Gastrocnemius medialis (tissue), 4 donors: ENCODE results near the gene TOMM20L.

Experiments used
- CTCF ChIP-seq, 5 experiments: fragments of 450-650 bp in 3 of 5; fragments of 200-600 bp in 2 of 5; sonication (generic) in 2 of 5; IDR thresholded peaks in 4 of 5; conservative IDR thresholded peaks in 1 of 5; 1 replicate in 4 of 5; 2 replicates in 1 of 5; pipeline ENCODE4 v1.5.1; 2016 to 2019; ENCODE audit warnings: antibody characterized with exemption in 5 of 5, mild to moderate bottlenecking in 3 of 5, moderate library complexity in 3 of 5
- POLR2A ChIP-seq, 2 donors: fragments of 450-650 bp; IDR thresholded peaks; one replicate each; pipeline ENCODE4 v1.6.1; 2017; ENCODE audit warnings: antibody characterized with exemption in 2 of 2, mild to moderate bottlenecking in 2 of 2, moderate library complexity in 2 of 2

DNA sequence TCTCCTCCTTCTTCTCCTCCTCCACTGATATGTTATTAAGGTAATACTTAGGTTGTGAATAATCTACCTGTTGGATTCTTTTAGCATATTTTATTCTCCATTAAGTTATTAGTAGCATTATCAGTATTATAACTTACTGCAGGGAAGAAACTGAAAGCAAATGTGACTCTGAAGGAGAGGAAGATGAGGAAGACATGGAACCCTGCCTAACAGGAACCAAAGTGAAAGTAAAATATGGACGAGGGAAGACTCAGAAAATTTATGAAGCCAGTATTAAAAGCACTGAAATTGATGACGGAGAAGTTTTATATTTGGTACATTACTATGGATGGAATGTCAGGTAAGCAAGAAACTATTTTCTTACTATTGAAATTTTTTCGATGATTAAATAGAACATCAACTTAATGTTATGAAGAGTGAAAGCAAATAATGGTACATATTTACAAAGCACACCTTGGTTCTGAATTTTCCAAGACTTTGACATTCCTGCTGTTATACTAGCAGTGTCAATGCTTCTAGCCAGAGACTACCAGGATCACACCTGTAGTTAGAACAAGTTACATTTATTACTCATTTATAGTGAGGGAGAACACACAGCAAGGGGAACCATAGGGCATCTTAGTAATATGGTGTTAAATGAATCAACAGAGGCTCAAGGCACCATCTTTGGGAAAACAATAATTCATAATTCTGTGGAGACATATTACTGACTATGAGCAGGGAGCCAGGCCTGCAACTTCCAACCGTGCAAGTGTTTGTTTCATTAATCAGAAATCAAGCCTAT is 42.0 kb upstream of the TOMM20L start:
- TF ChIP-seq CTCF (IDR thresholded peaks at IDR 0.05 in 4 of 5, conservative IDR thresholded peaks at IDR 0.05 in 1 of 5), result no peak
- TF ChIP-seq POLR2A (IDR thresholded peaks at IDR 0.05), result no peak
